Amniotic epithelial cell (primary cell): ENCODE measurements around the gene RBMS1.

ENCODE experiments used
- DNase-seq: peaks from one replicate; pipeline ENCODE4 v3.0.0-alpha.2; 2010; ENCODE audit warnings: low read depth

Gene RBMS1

DNA sequence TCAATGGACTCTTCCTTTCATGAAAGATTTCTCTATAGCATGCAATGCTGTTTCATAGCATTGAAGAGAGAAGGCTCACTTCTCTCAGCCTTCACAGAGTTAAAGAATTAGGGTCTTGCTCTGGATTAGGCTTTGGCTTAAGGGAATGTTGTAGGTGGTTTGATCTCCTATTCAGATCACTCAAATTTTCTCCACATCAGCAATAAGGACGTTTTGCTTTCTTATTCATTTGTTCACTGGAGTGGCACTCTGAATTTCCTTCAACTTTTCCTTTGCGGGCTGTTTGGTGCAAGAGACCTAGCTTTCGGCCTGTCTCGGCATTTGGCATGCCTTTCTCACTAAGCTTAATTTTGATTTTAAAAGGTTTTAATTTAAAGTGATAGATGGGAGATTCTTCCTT lies 131.6 kb downstream of the RBMS1 start:
- no peak for DNase-seq

DNA sequence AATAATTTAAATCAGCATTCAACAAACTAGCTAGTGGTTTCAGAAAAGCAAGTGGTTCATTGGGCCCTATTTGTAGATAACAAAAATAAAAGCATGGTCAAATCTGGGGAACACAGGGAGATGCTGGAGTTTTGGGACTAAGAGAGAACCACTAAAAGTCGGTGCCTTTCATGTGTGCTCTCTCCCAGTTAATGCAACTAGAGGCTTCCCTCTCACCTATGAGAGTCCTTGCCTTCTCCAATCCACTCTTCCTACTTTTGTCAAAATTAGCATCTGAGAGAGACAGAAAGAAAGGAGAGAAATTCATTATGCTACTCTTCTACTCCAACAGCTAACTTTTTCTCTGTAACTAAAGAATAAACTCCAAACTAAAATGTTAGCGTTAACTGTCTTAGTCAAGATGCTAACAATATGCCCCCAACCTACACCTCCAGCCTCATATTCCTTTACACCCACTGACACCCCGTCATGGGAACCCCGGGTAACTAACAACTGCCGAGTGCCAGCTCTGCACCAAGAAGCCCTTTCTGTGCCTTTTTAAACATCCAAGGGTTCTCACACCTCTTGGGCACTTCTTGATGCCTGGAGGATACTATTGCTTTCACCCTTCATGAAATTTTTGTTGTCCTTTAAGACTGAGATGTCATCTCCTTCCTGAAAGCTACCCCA lies 133.4 kb downstream of the RBMS1 start:
- no peak for DNase-seq

DNA sequence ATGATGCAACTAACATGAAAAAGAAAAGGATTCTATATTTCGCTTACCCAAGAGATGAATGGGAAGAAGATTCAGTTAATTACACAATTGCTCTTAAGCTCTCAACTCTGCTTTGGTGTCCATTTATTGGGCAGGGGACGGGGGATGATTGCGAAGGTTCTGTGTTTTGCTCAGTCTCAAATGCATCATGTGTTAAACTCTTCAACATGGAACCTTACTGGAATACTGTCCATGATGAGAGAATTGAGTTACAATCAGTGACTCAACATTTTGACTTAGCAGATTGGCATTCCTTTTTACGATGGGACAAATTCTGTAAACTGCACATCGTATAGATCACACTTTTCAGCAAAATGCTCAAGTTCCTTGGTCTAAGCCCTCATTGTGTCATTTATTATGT lies 135.6 kb downstream of the RBMS1 start:
- no peak for DNase-seq

DNA sequence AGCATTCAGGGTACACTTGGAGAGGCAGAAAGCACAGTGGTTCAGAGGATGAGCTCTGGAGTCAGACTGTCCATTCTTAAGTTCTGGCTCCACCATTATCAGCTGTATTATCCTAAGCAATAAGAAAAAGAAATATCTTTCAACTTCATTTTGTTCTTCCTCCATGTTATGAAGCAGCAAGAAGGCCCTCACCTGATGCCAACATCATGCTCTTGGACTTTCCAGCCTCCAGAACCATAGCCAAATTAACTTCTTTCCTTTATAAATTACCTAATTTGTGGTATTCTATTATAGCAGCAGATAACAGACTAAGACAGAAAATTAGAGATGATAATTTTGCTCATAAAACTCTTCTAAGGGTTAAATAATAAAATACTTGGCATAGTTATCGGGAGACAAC lies 137.1 kb downstream of the RBMS1 start:
- DNase-seq = no peak

DNA sequence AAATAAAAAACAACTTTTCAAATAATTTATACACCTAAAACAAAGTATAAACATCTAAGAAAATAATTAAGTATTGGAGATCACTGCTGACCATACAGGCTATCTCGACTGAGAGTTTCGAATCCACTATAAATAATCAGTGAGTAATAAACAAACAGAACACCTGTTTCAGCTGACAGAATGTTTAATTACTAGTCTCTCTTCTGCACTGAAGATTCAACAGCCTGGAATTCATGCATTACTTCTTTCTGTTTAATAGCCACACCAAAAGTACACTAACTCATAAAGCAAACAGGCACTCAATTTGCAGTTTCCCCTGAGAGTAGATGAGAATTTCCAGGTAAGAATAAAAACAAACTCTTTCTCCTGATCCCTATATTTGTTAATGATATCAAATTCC lies 138.5 kb downstream of the RBMS1 start:
- no peak for DNase-seq

DNA sequence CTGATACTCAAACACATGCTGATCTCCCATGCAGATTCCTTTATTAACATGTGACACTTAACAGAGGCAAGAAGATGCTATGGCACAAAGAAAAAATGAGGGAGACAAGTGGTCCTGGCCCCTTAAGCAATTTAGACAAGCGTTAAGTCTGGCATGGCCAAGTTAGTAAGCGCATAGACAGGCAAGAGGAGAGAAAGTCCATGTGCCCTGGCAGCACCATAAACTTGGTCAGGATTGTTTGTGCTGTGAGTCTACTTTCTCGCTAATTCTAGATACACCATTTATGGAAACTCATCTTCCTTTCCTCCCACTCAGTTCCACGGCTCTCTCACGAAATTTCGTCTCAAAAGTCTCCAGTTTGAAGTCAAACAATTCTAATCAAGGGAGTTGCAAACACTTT lies 138.9 kb downstream of the RBMS1 start:
- DNase-seq = no peak

DNA sequence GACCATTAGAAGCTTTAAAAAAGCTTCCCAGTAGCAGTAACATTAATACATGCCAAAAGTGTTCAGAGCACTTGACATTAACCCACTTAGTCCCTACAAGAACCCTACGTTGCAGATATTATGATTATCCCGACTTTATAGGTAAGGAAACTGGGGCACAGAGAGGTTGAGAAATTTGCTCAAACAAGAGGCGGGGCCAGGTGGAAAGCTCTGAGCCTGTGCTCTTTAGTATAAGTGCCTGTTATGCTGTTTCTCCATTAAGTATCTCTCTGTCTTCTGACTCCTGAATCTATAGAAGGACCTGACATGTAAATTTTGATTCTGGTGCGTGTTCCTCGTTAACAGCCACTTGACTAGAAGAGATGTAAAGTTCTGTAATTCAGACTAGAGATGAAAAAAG lies 139.8 kb downstream of the RBMS1 start:
- DNase-seq = no peak

DNA sequence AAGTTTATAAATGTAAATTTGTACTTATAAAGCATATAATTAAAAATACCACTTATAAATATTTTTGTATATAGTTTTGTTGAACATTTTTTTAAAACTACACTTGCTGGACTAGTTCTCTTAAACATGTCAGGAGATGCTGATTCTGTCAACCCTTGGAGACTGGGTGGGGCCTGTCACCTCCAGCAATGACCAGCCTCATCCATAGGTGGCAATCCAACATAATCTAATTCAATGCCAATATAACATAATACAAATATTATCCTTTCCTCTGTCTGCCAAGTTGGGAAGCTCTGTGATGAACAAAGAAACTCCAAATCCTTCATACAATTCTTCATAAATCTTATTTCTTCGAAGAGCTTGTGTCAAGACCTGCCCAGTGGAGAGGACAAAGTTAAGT lies 140.4 kb downstream of the RBMS1 start:
- no peak for DNase-seq

DNA sequence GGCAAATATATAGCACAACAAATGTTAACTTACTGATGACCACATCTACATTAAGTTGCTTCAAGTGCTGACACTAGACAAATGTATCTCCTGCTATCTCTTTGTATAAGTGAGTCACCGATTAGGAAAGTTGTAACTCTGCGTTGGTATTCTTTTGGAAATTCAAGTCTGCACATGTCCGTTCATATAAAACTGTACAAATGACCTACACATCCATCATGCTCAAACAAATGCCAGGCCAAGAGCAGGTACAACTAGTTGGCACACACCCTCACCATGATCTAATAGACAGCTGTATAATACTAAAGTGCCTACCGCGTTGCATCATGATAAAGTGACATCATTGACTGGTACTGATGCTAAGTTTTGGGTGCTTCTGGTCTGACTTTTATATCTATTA lies 141.1 kb downstream of the RBMS1 start:
- DNase-seq = peak; percentile 93

DNA sequence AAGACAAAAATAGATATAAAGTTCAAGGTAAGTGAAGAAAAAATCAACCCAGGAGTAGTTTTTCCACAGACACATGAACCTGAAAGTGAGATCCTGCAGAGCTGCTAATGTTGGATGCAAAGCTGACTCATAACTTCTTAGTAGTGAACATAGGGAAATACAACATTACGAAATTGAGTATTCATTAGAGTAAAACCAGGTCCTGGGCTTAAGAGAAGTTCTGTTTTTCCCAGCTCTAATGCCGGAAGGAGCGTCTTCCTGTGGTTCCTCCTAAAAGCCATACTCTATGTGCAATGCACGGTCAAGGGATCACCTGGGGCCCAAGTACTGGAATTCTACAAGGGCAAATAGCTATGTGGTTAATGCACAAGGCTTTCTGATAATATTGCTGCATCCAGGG lies 141.7 kb downstream of the RBMS1 start:
- DNase-seq = peak; percentile 97

DNA sequence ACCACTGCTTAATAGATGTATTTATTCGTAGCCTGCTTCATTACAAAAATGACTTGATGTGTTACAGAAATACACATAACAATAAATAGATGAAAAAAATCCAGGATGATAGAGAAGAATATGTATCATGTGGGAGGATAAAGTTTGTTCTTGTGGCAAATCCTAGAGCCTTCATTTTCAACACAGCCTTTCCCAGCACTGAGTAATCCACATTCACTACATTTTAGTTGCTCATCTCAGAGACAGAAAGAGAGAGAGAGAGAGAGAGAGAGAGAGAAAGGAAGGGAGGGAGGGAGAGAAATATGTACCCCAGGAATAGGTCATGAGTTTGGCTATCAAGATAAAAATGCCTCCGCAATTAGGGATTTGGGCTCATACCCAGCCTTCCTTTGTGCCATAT lies 144.3 kb downstream of the RBMS1 start:
- peak; percentile 89 for DNase-seq

DNA sequence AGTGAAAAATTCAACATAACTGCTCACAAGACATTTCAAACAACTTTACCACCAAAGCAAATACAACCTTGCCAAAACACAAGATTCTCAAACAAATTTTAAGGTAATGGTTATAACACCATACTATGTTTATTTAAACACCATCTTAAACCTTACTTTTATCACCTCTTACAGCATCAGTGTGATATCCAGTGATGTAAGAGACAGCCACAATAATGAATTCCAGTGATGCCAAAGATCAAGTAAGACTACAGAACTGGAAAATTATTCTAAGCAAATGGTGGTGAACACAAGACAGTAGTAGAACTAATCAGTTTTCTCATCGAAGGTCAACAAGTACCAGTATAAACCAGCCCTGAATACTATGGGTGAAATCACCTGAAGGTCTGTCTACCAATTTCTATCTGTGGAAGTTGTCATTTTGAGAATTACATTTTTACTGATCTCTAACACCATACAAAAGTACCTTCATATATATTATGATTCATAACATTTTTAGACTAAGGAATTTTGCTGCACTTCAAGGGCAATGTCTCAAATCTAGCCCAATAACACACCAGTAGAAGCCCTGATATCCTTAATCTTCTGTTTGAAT lies 146.2 kb downstream of the RBMS1 start:
- peak; percentile 72 for DNase-seq

DNA sequence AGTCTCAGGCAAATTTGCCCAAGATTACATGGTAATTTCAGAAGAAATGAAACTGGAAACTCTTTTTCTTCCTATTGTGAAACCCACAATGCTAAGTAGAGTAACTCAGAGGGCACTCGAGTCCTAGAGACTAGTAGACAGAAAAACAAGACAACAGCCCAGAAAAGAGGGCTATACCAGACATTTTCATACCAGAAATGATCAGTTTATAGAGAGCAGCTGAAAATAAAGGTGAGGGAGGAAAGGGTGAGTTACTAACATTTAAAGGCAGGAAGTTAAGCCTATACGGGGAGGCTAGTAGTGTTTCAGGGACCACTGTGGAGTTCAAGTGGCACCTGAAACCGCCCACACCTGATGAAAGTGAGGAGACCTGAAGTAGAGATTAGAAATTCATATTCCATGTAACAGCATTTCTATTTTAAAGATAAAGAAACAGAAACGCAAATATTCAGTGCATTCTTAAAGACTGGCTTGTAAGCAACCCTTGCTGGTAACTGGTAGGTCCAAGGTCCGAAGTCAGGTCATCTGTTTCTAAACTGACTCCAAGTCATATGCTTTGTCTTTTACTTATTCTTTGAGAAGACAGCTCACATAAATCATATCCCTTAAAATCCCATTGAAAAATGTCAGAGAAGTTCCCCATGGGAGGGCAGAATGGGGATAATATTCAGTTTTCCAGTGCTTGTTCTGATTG lies 148.4 kb downstream of the RBMS1 start:
- DNase-seq = no peak

DNA sequence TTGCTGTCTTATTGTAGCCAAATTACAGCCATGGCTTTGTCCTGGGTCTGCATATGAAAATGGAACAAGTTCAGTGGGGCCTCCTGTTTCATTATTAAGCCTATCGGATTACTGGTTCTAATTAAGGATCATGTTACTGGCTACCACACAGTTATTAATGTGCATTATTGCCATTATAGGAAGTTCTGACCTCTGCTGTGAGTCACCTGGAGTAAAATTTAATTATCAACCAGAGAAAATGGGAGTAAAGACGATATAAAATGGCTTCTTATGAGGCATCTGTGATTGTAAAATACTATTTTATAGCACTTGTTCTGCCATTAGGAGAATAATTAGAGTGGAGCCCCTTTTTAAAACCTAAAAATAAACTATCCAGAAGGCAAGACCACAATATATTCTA lies 150.2 kb downstream of the RBMS1 start:
- DNase-seq = no peak

DNA sequence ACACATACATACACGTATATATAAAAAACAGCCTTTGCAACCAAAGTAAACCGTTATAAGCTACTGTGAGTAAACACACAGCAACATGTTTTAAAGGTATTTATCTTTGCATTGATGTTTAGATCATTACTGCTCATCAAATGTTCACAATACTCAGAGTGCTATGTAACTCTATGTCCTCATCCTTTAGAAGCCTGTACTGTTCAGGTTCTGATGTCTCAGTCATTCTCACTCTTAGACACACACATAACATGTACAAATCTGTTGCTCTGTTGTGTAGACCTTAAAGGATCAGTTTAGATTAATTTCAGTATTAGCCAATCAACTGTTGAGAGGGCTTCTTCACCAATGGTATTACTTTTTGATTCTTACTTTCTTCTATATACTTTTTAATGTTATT lies 153.9 kb downstream of the RBMS1 start:
- no peak for DNase-seq

DNA sequence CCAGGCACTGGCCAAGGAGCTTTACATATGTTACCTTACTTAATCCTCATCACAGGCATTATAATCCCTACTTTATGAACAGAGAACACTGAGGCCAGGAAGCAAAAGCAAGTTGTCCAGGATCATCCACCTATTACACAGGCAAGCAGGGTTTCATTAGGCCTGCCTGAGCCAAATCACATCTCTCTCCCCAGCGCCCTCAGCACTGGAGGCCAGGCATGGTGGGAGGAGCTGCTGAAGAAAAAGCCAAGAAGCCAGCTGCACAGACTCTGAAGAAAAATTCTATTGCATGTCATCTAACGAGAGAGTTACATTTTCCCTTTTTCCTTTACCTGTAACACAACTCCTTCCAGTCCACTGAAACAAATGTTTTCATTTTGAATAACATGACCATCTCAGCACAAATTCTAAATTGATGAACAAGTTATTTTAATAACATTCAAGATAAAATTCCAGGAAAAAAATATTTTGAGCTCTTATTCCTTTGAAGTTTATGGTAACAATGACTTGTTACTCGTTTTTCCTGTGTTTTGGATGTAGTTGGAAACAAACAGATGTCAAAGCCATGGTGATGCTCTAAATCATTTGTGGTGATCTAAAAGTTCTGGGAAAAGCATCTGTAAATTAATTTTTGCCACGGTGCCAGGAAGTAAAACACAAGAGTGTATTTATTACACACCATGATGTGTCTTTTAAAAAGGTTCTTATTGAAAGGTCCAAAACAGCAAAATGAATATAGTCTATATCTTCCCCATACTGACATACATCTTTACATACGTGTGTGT lies 154.5 kb downstream of the RBMS1 start:
- peak; percentile 51 for DNase-seq

DNA sequence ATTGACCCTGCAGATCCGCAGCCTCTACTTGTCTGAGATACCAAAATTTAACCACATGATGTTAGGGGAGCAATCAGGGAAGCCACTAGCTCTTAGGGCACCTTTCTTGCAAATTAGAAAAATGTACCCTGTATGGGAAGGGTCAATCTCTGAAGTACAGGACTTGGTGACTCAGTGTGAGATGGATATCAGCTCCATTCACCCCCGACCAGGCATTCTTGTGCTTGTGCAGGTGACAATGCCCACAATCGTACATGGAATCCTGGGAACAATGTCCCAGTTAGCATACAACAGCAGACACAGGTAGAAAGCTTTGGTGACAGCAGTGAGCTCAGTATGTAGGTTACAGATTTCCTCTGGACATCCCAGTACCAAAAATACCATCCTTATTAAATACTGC lies 155.9 kb downstream of the RBMS1 start:
- DNase-seq = no peak

DNA sequence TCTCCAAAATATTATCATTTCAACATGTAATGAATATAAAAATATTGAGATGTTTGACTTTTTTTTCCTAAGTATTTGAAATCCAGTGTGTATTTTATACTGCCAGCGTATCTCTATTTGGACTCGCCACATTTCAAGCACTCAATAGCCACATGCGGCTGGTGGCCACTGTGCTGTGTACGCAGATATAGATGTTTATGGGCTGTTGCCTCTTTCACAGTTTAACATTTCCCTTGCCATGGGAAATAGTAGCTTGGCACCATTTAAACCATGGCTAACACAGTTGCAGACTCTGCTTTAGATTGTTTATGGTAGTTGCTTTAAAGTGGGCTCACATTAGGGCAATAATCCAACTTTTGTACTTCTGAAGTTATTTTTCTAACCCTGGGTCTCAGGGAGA lies 157.0 kb downstream of the RBMS1 start:
- DNase-seq = no peak

DNA sequence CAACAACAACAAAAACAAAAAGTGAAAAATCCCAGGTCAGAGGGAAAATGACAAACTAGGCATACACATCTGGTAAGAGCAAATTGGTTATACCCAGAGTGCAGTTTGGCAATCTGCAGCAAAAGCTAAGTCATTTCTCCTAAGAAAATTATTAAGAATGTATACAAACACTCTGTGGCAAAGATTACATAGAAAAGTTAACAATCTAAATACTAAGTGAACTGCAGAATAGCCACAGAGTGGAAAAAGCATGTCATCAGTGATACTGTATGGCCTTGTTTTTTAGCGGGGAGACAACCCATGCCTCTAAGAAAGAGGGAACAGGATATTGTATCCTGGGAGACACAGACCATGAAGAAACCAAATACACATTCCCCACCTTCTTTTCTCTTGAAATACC lies 157.5 kb downstream of the RBMS1 start:
- DNase-seq = no peak

DNA sequence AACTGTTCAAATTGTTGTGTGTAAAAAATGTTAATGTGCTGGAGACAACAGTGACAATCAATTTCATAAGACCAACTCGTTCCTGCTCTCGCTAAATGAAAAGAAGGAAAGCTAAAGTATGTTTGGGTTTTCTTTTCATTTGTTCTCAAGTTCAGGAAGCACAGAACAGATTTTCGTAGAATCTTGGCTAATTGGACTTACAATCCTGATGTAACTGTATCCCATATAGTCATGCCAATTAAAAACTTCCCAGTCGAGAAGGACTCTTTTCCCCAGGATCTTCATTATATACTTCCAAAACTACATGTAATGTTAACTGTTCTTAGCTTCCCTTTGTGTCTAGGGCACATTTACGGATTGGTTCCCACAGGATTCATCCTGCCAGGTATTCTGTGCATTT lies 158.2 kb downstream of the RBMS1 start:
- DNase-seq = no peak

DNA sequence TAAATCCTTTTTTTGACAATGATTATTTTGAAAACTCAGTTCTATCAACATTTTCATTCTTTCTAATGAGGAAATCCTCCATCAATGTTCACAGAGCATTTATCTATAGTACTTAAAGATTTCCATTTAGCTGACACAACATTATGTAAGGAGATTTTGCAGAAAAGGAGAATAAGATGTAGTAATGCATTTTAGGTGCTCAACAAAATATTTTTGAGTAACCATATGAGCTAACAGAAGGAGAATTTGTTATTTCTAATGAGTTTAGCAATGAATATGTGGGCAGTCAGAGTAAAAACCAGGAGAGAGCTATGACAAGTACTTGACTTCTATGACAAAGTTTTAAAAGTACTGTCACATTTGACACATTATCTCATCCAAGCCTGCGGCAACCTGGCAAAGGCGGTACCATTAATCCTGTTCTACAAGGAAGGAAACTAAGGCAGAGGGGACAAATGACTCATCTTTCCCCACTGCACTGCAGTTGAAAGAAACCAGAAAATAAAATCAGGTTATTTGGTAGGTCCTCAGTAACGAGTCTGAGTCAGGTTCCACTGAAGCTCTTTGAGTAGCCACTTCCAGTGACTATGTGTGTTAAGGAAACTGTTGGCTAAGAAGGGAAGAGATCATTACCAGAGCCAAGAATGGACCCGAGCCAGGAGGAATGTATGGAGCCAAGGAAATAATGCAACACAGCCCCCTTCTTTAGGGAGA lies 159.4 kb downstream of the RBMS1 start:
- peak; percentile 62 for DNase-seq

DNA sequence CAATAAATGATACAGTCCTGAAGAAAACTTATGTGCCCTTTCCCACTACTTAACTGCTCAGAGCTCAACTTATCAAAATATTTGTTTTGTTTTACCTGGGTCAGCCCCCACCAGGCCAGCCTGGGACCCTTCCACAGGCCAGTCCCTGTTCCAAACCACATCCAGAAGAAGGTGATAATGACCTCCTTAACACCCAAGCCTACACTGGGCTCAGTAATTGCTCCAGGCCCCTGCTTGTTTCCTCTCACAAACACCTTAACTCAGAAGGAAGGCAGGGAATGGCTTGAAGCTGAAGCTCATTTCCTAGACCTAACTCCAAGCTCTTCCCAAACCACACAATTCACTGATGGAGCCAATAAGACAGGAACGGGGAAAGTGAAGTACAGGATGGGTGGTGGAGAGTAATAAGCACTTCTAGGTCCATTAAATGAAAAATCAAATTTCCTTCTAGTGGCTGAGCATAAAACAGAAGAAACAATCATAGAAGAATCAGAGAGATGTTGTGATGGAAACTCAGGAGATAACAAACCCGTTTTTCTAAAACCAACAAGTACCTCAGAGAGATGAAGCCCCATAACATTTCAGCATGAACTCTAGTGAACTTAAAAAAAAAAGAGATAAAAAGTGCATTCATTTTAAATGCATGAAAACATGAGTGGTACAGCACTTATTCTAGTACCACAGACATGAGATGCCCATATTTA lies 160.1 kb downstream of the RBMS1 start:
- no peak for DNase-seq
